PFSK-1 (cell line): ENCODE data around the gene KIF9.

Source experiments
- POLR2AphosphoS5 ChIP-seq: IDR thresholded peaks from 2 replicates; pipeline ENCODE4 v1.6.1; 2012; ENCODE audit warnings: low read depth, mild to moderate bottlenecking, control low read depth, low read length, moderate library complexity
- REST ChIP-seq, 2 experiments: IDR thresholded peaks; 2 replicates each; pipeline versions ENCODE4 v1.6.1 to v1.8.0; 2011 to 2012; ENCODE audit warnings: low read depth in 2 of 2, low read length in 2 of 2, control low read depth in 1 of 2, inconsistent platforms in 1 of 2, mild to moderate bottlenecking in 1 of 2, moderate library complexity in 1 of 2; ENCODE audit not compliant: insufficient read depth in 1 of 2

GRCh38 chr3:47295976-47296375 is 13.4 kb upstream of the KIF9 start:
- no peak for TF ChIP-seq REST (IDR thresholded peaks at IDR 0.05; ENCODE audit: insufficient read depth in 1 of 2, low read depth in 2 of 2, low read length in 2 of 2)
- TF ChIP-seq POLR2AphosphoS5 = no peak
